Activated CD4-positive, alpha-beta memory T cell treated with anti-CD3 and anti-CD28 coated beads for 36 hours (primary cell): ENCODE measurements around the gene INPP4A. TPM values are rescaled to one million over a fixed set of nuclear protein-coding genes. Genes with fewer than 3 reads are reported as not detected.

Experiments
- CTCF ChIA-PET: fragments of 350-600 bp; sonication (Branson Sonifier 250); formaldehyde crosslinking; loops from one replicate; lab custom pipeline; 2021; ENCODE audit warnings: antibody characterized with exemption, inconsistent platforms; lab: Charles Lee
- POLR2A ChIA-PET: fragments of 350-600 bp; sonication (Branson Sonifier 250); formaldehyde crosslinking; loops from one replicate; lab custom pipeline; 2021; ENCODE audit warnings: antibody characterized with exemption; lab: Charles Lee
- DNase-seq: peaks from one replicate; pipeline ENCODE4 v3.0.0-alpha.2; 2020
- H3K27ac Mint-ChIP-seq: one replicate; pipeline ENCODE4 v1.8.0; 2021; ENCODE audit warnings: mixed read lengths
- H3K27me3 Mint-ChIP-seq: one replicate; pipeline ENCODE4 v1.8.0; 2021; ENCODE audit warnings: mixed read lengths
- H3K36me3 Mint-ChIP-seq: one replicate; pipeline ENCODE4 v1.8.0; 2021; ENCODE audit warnings: mixed read lengths
- H3K4me1 Mint-ChIP-seq: one replicate; pipeline ENCODE4 v1.8.0; 2021; ENCODE audit warnings: low read depth, mixed read lengths
- H3K4me3 Mint-ChIP-seq: one replicate; pipeline ENCODE4 v1.8.0; 2021; ENCODE audit warnings: mild to moderate bottlenecking, mixed read lengths
- H3K9me3 Mint-ChIP-seq: one replicate; pipeline ENCODE4 v1.8.0; 2021; ENCODE audit warnings: mixed read lengths
- intact Hi-C: fragments of 100-400 bp; cut with micrococcal nuclease; formaldehyde crosslinking; loops from one replicate; pipeline ENCODE4 v1.15.1; 2023
- total RNA-seq, 2 experiments: library from RNA; stranded (reverse); gene quantifications; one replicate each; pipeline ENCODE4 v1.2.3, GENCODE V29; 2021

The INPP4A gene
- total RNA-seq, 2 experiments from 2014 or later, result 40.7 to 42.0 TPM

- H3K9me3 Mint-ChIP-seq, result no peaks in the 10 kb centered on the region
- CTCF ChIA-PET, result interaction anchor here (1.1 to 3.0 kb wide), 2 partner anchors 12 to 199 kb away, joined by 3 to 10 read pairs; no protein-coding TSS in a partner anchor
- peak overlapping the region; percentile 91 for H3K27ac Mint-ChIP-seq
- H3K36me3 Mint-ChIP-seq, result peaks cover 33% of the 10 kb centered on the region
- peaks cover 31% of the 10 kb centered on the region for H3K4me1 Mint-ChIP-seq
- intact Hi-C loops, result loop anchor here (10.0 kb wide), 1 partner anchor 297 kb away; the partner anchor contains the start of gene CRACDL
- H3K27me3 Mint-ChIP-seq, result no peaks in the 10 kb centered on the region
- peak; percentile 76 for DNase-seq
- POLR2A ChIA-PET, result interaction anchor here (0.5 to 1.6 kb wide), 2 partner anchors 12 to 28 kb away, joined by 3 read pairs; no protein-coding TSS in a partner anchor
- H3K4me3 Mint-ChIP-seq, result peak overlapping the region; percentile 55
These were observed 192.9 kb downstream of the INPP4A start for GRCh38 chr2:98637401-98638147.

GRCh38 chr2:98643496-98644100 lies 198.9 kb downstream of the INPP4A start:
- no peak for DNase-seq
- Mint-ChIP-seq H3K4me3 (no peak overlapping the region), H3K4me1 (peaks cover 2% of the 10 kb centered on the region), H3K9me3 (no peaks in the 10 kb centered on the region), H3K36me3 (peaks cover 16% of the 10 kb centered on the region), H3K27ac (peak overlapping the region; percentile 23), H3K27me3 (no peaks in the 10 kb centered on the region)
- CTCF ChIA-PET, result interaction anchor here (3.0 kb wide), 1 partner anchor 194 kb away, joined by 14 read pairs; no protein-coding TSS in a partner anchor
- POLR2A ChIA-PET, result no interaction called here
- intact Hi-C loops, result no loop called here

Other genes starting within 250 kb of the INPP4A start
- gene CNGA3, start 98.4 kb upstream of the INPP4A start, total RNA-seq, result not detected
- 10 to 100 TPM; 26.7 to 28.5 TPM for gene COA5, start 163.7 kb downstream of the INPP4A start, total RNA-seq
- gene UNC50, start 163.7 kb downstream of the INPP4A start, total RNA-seq, result 10 to 100 TPM; 33.4 to 36.2 TPM